Psoas muscle (tissue), 8 donors: Measurements from ENCODE around the gene RSAD1. TPM values are rescaled to one million over a fixed set of nuclear protein-coding genes. Genes with fewer than 3 reads are reported as not detected.

Source experiments
- ATAC-seq, 4 donors: fragments of 200-7000 bp; cut with Tn5 transposase; one replicate each; pipeline ENCODE4 v1.9.1; 2020; ENCODE audit warnings: moderate library complexity in 3 of 4, mild to moderate bottlenecking in 2 of 4
- DNase-seq, 2 donors: peaks; one replicate each; pipeline ENCODE4 v3.0.0-alpha.2; 2020
- H3K27ac ChIP-seq: fragments of 200-600 bp; one replicate; pipeline ENCODE4 v1.8.0; 2022
- H3K27me3 ChIP-seq, 3 donors: fragments of 200-600 bp in 1 of 3; one replicate each; pipeline versions ENCODE4 v1.6.1 to v1.8.0; 2013 to 2022; ENCODE audit warnings: low read length in 2 of 3, mild to moderate bottlenecking in 2 of 3, moderate library complexity in 1 of 3; ENCODE audit not compliant: insufficient read depth in 3 of 3
- H3K36me3 ChIP-seq, 2 donors: fragments of 200-600 bp in 1 of 2; one replicate each; pipeline versions ENCODE4 v1.6.1 to v1.8.0; 2013 to 2022; ENCODE audit warnings: low read depth in 1 of 2, mild to moderate bottlenecking in 1 of 2, moderate library complexity in 1 of 2; ENCODE audit not compliant: insufficient read depth in 1 of 2
- H3K4me1 ChIP-seq: fragments of 200-600 bp; one replicate; pipeline ENCODE4 v1.8.0; 2022
- H3K4me3 ChIP-seq: fragments of 200-600 bp; one replicate; pipeline ENCODE4 v1.8.0; 2022; ENCODE audit warnings: mild to moderate bottlenecking
- H3K9me3 ChIP-seq: fragments of 200-600 bp; one replicate; pipeline ENCODE4 v1.8.0; 2022
- WGBS, 3 donors: extraction: QIAGEN DNeasy Blood & Tissue Kit; methylation state at CpG; one replicate each; pipeline versions ENCODE4 v1.1.6 to v1.1.7; 2013; 5-methylcytosine and 5-hydroxymethylcytosine counted together
- intact Hi-C, 2 donors: fragments of 100-400 bp; cut with DNase I; formaldehyde crosslinking; loops; one replicate each; pipeline versions ENCODE4 v1.11.0 to v1.14.2; 2022
- polyA plus RNA-seq, 3 donors: library from polyadenylated mRNA; stranded (reverse); fragments of 200-250 nt; gene quantifications; one replicate each; pipeline ENCODE4 v1.2.3, GENCODE V29; 2013
- total RNA-seq, 4 donors: library from RNA; stranded (reverse); fragmentation: NEBNext Ultra II Directional in 2 of 4; extraction: Animal tissue kit (Norgen Biotek cat#: 25700) in 2 of 4; gene quantifications; one replicate each; pipeline versions ENCODE4 v1.2.1 to v1.2.4, GENCODE V29; 2021 to 2023
- TF ChIP-seq, protein P1 (sequence below): fragments of 200-600 bp; IDR thresholded peaks from one replicate; pipeline ENCODE4 v1.8.0; 2022; ENCODE audit warnings: antibody characterized with exemption
- donor health status: healthy with polysubstance abuse.
- donor health status: DM: no; HTN: no; CAD: no; lungs with moderate emphysema.
- donor health status: Bipolar disorder and iron deficiency.
- donor health status: healthy.
- donor health status: DM: yes; HTN: yes; CAD: no.
- donor health status: DM: no; HTN: no; CAD: no.
- donor health status: DM: no; HTN: no; CAD: no.
- donor health status: DM: yes; HTN: yes; CAD: no.

RSAD1 gene
- total and polyA plus RNA-seq, 7 donors = 34.3 to 63.2 (median 52.4) TPM

DNA sequence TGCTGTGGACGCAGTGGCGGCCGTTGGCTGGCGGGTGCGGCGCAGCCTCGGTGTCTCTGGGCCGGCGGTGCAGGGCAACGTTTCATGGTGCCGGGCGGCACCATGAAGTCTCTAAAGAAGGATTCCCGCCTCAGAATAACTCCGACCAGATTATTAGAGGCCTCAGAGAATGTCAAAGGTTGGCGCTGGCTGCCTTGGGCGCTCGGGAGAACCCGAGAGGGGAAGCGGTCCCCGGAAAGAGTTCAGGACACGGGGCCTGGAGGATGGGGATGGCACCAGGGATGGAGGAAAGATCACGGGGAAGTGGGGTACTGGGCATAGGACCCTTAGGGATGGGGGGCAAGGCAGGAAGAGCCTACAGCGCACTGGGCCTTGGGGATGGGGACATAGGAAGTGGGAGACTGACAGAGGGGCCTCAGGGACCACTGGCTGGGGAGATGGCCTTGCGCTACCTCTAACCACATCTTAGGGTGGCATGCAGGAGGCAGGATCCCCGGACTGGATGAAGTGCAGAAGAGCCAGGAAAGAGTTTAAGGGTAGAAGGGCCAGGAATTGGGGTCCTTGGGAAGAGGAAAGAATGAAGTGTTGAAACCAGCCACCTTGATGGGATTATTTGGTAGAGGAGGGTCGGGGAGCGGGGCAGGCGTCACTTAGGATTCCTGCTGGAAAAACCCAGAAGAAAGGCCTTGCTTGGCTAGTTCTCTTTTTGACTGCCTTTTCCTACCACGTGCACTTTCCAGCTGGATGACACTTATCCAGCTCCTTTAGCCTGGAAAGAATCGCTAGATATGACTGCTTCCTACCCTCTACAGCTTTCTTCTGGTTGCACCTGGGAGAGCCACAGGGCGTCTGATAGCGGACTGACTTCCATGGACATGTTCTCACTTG is 30.2 kb downstream of the RSAD1 start:
- Histone ChIP-seq H3K36me3 (no peaks in the 10 kb centered on the region), H3K9me3 (no peaks in the 10 kb centered on the region), H3K4me3 (peak overlapping the region; percentile 75), H3K27me3 (no peaks in the 10 kb centered on the region), H3K27ac (peak overlapping the region; percentile 65), H3K4me1 (no peaks in the 10 kb centered on the region)
- ATAC-seq = peak in 1 of 4 donors; percentile 2
- WGBS, 3 donors = 27 to 40% (median 28%) methylated on average over 29 to 32 of the region's 32 CpGs
- intact Hi-C loops = no loop called here
- peak in 1 of 2 donors; percentile 35 for DNase-seq
- TF ChIP-seq, protein P1, sequence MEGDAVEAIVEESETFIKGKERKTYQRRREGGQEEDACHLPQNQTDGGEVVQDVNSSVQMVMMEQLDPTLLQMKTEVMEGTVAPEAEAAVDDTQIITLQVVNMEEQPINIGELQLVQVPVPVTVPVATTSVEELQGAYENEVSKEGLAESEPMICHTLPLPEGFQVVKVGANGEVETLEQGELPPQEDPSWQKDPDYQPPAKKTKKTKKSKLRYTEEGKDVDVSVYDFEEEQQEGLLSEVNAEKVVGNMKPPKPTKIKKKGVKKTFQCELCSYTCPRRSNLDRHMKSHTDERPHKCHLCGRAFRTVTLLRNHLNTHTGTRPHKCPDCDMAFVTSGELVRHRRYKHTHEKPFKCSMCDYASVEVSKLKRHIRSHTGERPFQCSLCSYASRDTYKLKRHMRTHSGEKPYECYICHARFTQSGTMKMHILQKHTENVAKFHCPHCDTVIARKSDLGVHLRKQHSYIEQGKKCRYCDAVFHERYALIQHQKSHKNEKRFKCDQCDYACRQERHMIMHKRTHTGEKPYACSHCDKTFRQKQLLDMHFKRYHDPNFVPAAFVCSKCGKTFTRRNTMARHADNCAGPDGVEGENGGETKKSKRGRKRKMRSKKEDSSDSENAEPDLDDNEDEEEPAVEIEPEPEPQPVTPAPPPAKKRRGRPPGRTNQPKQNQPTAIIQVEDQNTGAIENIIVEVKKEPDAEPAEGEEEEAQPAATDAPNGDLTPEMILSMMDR = no peak

DNA sequence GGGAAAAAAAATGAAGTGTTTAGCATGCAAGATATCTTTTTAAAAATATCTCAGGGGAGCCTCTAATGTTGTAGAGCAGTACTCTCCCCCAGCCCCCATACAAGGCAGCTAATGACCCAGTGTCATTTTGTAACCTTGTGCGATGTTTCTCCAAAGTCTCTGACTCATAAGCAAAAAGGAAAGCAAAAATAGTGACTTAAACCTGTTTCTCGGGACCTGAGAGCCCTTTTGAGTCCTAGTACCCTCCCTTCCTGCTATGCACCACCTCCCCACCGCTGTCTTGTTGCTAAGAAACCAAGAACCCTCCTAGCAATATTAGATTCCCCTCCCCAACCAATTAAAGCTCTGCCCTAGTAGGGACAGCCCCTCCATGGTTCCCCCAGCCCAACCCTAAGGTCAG is 32.4 kb downstream of the RSAD1 start:
- ATAC-seq = no peak
- 50 to 64% (median 62%) methylated on average over 3 of the region's 3 CpGs for WGBS, 3 donors
- Histone ChIP-seq H3K27me3 (no peaks in the 10 kb centered on the region), H3K4me1 (no peaks in the 10 kb centered on the region), H3K27ac (no peak overlapping the region), H3K36me3 (no peaks in the 10 kb centered on the region), H3K9me3 (no peaks in the 10 kb centered on the region), H3K4me3 (no peak overlapping the region)
- TF ChIP-seq, protein P1 = no peak
- intact Hi-C loops = no loop called here
- no peak for DNase-seq

DNA sequence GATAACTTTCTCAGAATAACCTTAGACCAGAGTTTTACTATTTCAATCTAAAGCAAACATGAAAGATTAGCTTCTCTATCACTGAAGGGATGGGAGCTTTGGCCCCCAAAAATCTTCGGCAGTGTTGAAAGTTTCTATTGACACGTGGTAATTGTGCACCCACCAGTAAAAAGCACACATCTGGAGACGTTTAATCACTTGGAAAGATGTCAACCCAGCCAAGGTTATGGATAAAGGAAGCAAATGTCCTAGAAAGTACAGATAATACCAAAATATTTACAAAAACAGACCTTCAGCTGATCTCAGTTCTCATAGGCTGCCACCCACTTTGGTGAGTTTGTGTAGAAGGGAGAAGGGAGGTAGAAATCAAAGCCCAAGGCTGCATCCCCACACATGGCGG is 34.8 kb downstream of the RSAD1 start:
- intact Hi-C loops = no loop called here
- no peak for ATAC-seq
- 67 to 81% (median 69%) methylated on average over 4 of the region's 4 CpGs for WGBS, 3 donors
- H3K4me1 ChIP-seq = no peaks in the 10 kb centered on the region
- H3K27me3 ChIP-seq = no peaks in the 10 kb centered on the region
- no peak overlapping the region for H3K4me3 ChIP-seq
- H3K27ac ChIP-seq = no peak overlapping the region
- DNase-seq = no peak
- no peaks in the 10 kb centered on the region for H3K36me3 ChIP-seq
- TF ChIP-seq, protein P1 = no peak
- no peaks in the 10 kb centered on the region for H3K9me3 ChIP-seq

DNA sequence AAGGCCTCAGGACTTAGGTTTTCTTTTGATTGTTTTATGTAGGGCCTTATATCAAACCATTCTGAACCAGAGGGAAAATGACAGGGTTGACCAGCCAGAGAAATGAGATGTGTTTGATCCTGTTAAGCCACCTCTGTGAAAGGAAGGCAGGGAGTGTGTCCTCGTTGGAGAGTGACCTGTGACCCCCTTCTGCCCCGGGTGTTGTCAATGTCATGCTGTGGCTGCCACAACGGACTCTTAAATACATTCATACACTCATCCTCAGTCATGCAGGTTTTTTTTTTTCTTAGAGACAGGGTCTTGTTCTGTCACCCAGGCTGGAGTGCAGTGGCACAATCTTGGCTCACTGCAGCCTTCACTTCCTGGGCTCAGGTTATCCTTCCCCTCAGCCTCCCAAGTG is 35.7 kb downstream of the RSAD1 start:
- Histone ChIP-seq H3K4me1 (no peaks in the 10 kb centered on the region), H3K27ac (no peak overlapping the region), H3K9me3 (no peaks in the 10 kb centered on the region), H3K4me3 (no peak overlapping the region), H3K36me3 (no peaks in the 10 kb centered on the region), H3K27me3 (no peaks in the 10 kb centered on the region)
- TF ChIP-seq, protein P1 = no peak
- intact Hi-C loops = no loop called here
- DNase-seq (no peak), ATAC-seq (no peak)
- 58 to 67% (median 63%) methylated on average over 3 of the region's 3 CpGs for WGBS, 3 donors
